Measurements from ENCODE around the gene HES2. TPM values are rescaled to one million over a fixed set of nuclear protein-coding genes. Genes with fewer than 3 reads are reported as not detected.
"Not testable (repeated sequence)": the region's sequence is repeated elsewhere in the genome, so short reads cannot be mapped to it uniquely, and the experiment has no call there.

HES2 gene
- total RNA-seq, 1 donor from 2014 or later = 0.16 TPM

DNA sequence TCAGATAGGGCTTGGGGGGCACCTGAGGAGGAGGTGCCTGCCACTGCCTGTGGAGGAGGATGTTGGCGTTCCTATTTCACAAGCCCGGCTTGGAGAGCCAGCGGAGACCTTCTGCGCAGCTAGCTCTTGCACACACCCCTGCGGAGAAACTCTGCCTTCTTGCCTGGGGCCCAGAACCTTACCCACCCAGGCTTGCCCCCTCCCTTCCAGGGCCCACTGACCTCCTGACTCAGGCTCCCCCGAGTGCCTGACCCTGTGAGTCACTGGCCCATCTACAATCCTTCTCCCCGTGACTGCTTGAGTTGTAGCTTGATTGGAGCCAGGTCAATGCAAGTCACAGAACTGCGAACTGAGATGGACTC lies 3.4 kb downstream of the HES2 start:
- DNase-seq = no peak

DNA sequence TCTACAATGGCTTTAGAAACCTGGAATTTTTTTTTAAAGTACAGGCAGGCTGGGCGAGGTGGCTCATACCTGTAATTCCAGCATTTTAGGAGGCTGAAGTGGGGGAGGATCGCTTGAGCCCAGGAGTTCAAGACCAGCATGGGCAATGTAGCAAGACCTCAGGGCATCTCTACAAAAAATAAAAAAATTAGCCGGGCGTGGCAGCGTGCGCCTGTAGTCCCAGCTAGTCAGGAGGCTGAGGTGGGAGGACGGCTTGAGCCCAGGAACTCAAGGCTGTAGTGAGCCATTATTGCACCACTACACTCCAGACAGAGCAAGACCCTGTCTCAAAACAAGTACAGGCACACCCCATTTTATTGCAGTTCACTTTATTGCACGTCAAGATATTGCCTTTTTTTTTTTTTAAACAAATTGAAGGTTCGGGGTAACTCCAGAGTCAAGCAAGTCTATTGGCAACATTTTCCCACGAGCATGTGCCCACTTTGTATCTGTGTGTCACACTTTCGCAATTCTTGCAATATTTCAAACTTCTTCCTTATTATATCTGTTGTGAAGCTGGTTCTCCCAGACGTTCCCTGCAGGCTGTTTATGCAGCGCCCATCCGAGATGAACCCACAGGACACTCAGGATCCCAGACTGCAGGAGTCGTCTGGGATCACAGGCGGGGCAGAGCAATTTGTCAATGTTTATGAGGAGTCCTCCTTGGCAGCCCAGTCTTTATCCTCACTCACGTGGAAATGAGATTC lies 4.7 kb downstream of the HES2 start:
- DNase-seq = no peak

DNA sequence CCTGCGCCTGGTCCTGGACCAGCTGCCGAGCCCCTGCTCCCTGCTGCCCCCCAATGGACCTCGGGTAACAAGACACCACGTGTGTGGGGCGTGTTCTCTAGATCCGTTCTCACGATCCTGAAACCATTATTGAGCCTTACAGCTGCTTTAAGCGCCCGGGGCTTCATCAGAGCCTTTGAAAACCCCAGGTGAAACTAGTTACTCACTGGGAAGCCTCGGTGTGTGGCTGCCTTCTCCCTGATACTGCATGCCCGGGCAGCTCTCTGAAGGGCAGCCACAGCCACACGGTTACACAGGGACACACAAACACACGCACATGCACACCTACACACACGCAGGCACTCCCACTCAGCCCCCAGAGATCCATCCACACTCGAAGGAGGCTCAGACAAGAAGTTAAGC lies 5.3 kb downstream of the HES2 start:
- no peak for DNase-seq

DNA sequence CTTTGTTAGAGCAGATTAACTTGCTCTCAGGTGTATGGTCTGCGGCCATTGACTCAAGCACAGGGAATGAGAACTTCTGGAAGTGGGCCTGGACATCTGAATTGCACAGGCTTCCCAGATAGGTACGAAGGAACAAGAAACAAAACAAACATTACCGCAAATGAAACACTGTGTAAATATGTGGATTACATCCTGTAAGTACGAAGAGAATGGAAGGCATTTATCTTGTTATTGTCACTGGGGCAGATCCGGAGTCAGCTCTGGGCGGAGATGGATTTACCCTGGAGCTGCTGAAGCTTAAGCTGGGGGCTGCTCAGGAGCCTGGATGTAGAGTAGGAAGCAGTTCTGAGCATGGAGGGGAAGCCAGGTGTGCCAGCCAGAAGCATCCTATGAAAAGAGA lies 6.8 kb downstream of the HES2 start:
- no peak for DNase-seq

DNA sequence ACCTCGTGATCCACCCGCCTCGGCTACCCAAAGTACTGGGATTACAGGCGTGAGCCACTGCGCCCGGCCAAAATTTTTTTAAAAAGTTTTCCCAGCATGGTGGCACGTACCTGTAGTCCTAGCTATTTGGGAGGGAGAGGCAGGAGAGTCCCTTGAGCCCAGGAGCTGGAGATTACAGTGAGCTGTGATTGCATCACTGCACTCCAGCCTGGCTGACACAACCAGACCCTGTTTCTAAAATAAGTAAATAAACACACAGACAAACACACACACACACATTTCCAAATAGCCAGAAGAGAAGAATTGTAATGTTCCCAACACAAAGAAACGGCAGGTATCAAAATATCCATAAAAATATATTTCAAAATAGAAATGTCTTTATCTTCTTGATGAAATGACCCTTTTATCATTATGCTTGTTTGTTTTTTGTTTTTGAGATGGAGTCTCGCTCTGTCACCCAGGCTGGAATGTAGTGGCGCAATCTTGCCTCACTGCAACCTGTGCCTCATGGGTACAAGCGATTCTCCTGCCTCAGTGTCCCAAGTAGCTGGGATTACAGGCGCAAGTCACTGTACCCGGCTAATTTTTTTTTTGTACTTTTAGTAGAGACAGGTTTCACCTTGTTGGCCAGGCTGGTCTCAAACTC lies 9.3 kb downstream of the HES2 start:
- no peak for DNase-seq

DNA sequence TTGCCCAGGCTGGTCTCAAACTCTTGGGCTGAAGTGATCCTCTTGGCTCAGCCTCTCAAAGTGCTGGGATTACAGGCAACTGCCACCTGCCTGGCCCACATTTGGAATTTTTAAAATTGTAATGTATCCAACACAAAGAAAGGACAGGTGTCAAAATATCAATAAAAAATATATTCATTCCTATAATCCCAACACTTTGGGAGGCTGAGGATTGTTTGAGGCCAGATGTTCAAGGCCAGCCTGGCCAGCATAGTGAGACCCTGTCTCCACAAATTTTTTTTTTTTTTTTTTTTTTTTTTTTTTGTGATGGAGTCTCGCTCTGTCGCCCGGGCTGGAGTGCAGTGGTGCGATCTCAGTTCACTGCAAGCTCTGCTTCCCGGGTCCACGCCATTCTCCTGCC lies 10.0 kb downstream of the HES2 start:
- no peak for DNase-seq

DNA sequence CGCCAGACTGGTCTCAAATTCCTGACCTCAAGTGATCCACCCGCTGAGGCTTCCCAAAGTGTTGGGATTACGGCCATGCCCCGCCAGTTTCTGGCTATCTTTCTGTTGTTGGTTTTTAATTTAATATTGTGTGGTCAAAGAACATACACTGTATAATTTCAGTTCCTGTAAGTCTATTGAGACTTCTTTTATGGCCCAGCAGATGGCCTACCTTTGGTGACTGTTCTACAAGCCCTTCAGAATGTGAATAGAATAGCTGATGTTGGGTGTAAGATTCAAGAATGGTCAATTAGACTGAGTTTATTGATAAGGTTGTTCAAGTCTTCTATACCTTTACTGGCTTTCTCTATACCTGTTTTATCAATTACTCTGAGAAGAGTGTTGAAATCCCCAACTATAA lies 10.7 kb downstream of the HES2 start:
- no peak for DNase-seq

DNA sequence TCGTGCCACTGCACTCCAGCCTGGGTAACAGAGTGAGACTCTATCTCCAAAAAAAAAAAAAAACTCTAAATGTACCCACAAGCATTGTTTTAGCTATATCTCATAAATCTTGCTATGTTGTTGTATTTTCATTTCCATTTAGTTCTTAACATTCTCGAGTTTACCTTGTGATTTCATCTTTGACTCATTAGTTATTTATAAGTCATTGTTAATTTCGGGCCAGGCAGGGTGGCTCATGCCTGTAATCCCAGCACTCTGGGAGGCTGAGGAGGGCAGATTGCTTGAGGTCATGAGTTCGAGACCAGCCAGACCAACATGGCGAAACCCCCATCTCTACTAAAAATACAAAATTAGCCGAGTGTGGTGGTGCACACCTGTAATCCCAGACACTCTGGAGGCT lies 11.7 kb downstream of the HES2 start:
- no peak for DNase-seq

DNA sequence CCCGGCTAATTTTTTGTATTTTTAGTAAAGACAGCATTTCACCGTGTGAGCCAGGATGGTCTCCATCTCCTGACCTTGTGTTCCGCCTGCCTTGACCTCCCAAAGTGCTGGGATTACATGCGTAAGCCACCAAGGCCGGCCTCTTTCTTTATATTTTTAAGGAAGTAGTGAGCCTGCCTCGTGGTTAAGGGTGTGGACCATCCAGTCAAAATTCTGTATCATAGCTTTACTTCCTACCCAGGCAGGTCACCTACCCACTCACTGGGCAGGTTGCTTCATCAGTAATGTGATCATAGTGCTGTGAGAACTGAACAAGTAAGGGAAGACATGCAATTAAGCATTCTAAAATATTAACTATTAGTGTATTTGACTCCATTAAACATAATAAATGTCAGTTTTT lies 18.0 kb downstream of the HES2 start:
- no peak for DNase-seq

DNA sequence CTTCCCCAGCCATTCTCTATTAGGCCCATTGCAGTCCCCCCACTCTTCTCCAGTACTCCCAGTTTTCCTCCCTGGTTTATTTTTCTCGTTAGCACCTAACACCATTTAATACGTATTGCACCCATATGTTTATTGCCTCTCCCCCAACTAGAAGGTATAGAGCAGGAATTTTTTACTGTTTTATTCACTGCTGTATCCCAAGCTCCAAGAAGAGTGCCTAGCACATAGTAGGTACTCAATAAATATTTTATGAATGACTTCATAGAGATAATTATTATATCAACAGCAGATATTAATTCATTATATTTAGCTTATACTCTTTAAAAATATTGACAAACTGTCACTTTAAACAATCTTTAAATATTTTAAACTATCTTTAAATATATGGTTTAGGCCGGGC lies 20.4 kb downstream of the HES2 start:
- no peak for DNase-seq

DNA sequence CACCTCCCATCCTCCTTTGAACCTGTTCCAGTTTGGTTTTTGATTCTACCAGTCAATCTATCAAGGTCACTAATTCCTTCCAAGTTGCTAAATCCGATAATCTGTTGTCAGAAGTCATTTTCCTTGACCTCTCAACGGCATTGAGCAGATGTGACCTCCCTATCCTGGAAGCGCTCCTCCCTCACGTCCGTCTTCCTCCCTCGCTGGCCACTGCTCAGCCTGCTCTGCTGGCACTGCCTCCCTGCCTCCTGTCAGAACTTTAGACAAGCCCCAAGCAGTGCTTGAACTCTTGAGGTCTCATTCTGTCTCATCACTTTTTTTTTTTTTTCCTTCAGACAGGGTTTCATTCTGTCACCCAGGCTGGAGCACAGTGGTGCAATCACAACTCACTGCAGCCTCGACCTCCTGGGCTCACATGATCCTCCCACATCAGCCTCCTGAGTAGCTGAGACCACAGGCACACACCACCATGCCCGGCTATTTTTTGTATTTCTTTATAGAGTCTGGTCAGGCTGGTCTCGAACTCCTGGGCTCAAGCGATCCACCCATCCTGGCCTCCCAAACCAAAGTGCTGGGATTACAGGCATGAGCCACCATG lies 21.8 kb downstream of the HES2 start:
- no peak for DNase-seq

DNA sequence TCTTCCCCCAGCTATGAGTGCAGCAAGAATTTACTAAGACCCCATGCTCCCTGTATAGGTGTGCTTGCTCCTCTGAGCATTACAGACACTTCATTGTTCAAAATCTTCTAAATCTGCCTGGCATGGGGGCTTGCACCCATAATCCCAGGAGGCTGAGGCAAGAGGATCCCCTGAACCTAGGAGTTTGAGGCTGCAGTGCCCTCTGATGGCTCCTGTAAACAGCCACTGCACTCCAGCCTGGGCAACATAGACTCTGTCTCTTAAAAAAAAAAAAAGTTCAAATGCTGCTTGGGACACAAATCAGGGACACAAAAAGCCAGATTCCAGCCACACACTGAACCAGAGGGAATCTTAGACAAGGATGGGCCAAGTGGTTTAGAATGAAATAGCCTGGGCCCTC lies 22.7 kb downstream of the HES2 start:
- DNase-seq = no peak

DNA sequence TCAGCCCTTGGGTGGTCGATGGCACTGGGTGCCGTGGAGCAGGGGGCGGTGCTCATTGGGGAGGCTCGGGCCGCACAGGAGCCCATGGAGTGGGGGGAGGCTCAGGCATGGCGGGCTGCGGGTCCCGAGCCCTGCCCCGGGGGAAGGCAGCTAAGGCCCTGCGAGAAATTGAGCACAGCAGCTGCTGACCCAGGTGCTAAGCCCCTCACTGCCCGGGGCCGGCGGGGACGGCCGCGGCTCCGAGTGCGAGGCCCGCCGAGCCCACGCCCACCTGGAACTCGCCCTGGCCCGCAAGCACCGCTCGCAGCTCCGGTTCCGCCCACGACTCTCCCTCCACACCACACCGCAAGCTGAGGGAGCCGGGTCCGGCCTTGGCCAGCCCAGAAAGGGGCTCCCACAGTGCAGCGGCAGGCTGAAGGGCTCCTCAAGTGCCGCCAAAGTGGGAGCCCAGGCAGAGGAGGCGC lies 23.9 kb downstream of the HES2 start:
- not testable (repeated sequence) for DNase-seq

DNA sequence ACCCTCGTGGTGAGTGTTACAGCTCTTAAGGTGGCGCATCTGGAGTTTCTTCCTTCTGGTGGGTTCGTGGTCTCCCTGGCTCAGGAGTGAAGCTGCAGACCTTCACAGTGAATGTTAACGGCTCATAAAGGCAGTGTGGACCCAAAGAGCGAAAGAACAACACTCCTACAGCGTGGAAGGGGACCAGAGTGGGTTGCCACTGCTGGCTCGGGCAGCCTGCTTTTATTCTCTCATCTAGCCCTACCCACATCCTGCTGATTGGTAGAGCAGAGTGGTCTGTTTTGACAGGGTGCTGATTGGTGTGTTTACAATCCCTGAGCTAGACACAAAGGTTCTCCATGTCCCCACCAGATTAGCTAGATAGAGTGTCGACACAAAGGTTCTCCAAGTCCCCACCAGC lies 24.6 kb downstream of the HES2 start:
- not testable (repeated sequence) for DNase-seq

DNA sequence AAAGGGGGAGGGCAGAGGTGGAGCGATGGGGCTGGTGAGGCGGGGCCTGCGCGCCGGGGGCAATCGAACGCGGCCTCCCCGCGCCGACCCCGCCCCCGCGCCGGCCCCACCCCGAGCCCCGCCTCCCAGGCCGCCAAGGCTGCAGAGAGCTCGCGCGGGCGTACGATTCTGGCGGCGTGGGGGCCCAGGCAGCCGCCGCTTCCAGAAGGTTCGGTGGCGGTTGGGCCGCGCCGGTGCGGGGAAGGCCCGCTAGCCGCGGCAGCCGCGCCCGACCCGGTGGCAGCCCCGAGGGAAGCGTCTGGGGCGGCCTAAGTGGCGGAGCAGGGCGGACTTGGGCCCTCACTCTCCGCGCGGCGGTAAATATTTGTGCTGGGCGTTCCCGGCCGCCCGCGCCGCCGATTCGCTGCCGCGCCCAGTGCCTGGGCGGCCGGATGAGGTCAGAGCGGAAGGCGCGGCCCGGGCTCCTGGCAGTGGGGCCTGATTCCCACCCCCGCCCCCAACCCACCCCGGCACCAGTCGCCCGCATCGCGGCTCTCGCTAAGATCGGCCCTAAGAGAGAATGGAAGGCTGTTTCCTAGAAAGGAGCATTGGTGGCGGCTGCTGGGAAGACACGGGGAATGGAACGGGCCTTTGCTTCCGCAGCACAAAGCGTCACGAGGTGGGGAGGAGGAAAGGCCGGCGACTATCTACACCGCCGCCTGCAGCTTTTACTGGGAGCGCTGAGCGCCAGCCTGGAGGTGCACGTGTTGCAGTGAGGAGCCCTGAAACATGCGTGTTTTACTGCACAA lies 26.1 kb downstream of the HES2 start, which contains the start of gene ACOT7:
TSS of gene ACOT7 (minus strand) at position 368 of the 788 bp plus-strand sequence. CDS start 368 bp downstream, outside the sequence.
- DNase-seq = peak; percentile 88

DNA sequence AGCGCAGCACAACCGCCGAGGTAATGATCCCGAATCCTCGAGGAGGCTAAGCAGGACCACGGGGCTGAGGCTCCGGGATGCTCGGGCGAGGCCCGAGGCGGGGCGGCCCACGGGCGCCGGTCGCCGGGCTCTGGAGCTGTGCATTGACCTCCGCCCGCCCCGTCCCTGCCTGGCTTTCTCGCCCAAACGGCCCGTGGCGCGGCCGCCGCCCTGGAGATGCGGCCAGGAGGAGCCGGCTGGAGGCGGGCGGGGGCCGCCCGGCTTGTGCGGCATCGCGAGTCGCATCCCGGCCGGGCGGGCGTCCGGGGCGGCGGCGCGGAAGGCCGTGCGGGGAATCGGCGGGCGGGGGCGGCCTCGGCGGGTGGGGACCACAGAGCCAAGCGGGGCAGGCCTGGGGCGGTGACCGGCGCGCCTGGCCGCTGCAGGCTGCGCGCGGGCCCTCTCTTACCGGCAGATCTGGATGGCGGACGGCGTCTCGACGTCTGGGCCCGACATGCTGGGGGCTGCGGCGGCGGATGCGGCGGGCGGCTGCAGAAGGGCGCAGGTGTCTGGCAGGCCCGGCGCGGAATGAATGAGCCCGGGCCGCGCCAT lies 26.8 kb downstream of the HES2 start:
- DNase-seq = no peak

DNA sequence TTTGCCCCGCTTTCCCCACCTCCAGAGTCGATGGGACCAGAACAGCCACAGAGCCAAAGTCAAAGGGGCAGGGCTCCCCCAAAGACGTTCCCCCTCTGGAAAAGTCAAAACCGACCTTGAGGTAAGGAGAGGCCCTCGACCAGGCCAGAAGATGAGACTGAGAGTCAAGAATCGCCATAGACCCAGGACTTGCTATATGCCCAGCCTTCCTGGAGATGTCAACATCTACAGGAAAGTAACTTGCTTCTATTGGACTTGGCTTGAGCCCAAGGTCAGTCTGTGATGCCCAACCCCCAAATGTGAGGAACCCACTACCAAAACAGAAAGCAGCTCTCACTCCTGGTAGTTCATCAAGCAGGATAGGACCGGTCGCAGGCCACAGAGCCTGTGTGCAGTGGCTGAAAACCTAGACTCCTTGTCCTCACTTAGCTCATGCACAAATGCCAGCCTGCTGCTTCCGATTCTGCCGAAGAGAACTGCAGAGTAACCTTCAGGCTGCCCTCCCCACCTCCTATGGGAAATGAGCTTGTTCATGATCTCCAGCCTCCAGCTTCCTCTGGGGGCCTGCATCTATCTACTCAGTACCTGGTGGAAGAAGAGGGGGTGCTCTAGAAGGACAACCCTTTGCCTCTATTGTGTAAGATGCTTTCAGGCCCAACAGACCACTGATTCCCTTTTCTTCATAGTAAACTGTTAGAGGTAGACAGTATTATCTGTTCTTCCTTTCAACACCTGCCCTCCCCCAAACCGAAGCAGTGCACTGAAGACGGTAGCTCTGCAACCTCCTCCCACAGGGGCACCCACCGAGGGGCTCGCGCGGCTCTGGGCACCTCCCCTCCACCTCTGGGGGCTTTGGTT lies 27.5 kb downstream of the HES2 start:
- no peak for DNase-seq

DNA sequence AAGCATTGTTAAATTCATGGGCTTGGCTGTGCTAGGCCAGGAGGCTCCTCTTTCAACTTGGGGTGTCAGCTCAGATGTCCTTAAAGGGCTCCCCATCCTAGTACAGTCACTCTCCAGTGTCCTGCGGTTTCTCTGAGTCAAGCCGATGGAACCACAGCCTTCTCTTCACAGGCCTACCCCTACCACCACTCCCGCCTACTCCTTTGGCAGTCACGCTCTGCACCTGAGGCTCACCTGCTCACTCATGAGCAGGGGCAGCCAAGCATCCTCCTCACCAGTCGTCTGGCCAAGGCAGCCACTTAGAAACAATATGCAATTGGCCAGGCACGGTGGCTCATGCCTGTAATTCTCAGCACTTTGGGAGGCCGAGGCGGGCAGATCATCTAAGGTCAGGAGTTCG lies 29.7 kb downstream of the HES2 start:
- DNase-seq = no peak

DNA sequence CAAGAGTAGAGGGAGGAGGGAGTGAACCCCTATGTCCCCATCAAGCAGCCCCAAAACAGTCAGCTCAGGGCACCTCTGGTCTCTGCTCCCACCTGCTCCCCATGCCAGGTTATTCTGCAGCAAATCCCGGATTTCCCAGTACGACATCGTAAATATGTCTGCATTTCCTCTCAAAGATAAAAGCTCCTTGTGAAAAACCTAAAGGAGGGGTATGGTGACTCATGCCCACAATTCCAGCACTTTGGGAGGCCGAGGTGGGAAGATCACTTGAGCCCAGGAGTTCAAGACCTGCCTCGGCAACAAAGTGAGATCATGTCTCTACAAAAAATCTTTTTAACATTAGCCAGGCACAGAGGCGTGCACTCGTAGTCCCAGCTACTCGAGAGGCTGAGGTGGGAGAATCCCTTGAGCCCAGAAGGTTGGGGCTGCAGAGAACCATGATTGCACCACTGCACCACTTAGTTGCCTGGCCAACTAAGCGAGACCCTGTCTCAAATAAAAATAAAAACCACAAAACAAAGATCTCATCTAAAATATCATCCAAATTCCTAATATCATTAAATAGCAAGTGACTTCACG lies 33.3 kb downstream of the HES2 start:
- DNase-seq = no peak

DNA sequence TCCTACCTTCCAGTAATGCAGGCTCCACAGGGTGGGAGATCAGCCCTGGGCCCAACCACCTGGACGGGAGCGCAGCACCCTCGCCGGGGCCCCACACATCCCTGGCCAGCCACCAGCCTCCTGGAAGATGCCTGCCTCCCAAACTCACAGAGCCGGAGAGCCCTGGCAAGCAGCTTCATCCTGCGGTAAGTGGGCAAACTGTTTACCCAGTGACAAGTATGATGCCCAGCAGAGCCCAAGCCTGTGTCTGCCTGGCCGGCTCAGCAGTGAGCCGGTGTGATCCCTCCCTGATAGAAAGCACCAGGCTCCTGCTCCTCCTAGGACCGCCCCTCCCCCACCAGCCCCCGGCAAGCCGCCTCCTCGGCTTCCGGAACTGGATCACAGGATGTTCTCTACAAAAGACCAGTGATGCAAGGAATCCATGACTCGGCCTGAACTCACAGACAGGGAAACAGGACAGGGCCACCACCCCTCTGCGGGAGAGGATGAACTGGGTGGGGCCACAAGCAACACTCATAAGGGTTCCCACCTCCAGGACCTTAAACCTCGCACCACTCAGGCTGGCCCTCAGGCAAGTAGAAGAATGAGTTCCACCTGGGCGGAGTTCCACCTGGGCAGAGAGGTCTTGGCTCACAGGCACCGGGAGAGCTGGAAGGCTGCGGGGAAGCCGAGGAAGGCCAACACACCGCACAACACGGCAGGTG lies 34.1 kb downstream of the HES2 start:
- DNase-seq = peak; percentile 59
